ENCODE data around the gene CDC37.

DNA sequence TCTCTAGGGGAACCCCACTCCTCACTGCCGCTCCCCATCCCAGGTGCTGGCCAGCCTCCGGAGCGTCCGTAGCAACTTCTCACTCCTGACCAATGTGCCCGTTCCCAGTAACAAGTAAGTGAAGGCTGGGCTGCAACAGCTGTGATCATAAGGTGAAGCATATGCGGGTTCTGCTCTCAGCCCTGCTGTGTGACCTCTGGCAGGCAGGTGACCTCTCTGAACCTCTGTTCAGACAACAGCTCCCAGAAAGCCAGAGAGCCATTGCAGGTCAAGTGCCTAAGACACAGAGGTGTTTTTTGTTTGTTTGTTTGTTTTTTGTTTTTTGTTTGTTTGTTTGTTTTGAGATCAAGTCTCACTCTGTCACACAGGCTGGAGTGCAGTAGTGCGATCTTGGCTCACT is 45.7 kb upstream of the CDC37 start:
- TF ChIP-seq, protein P1, sequence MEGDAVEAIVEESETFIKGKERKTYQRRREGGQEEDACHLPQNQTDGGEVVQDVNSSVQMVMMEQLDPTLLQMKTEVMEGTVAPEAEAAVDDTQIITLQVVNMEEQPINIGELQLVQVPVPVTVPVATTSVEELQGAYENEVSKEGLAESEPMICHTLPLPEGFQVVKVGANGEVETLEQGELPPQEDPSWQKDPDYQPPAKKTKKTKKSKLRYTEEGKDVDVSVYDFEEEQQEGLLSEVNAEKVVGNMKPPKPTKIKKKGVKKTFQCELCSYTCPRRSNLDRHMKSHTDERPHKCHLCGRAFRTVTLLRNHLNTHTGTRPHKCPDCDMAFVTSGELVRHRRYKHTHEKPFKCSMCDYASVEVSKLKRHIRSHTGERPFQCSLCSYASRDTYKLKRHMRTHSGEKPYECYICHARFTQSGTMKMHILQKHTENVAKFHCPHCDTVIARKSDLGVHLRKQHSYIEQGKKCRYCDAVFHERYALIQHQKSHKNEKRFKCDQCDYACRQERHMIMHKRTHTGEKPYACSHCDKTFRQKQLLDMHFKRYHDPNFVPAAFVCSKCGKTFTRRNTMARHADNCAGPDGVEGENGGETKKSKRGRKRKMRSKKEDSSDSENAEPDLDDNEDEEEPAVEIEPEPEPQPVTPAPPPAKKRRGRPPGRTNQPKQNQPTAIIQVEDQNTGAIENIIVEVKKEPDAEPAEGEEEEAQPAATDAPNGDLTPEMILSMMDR (IDR thresholded peaks at IDR 0.05 in 4 of 5, conservative IDR thresholded peaks at IDR 0.05 in 1 of 5), result no peak
- TF ChIP-seq POLR2A (IDR thresholded peaks at IDR 0.05), result no peak
